Lower leg skin (tissue), 3 donors: Measurements from ENCODE around the gene CLASP1.

Experiments
- CTCF ChIP-seq, 3 donors: fragments of 450-650 bp; IDR thresholded peaks; one replicate each; pipeline ENCODE4 v1.5.1; 2016; ENCODE audit warnings: antibody characterized with exemption in 3 of 3, mild to moderate bottlenecking in 3 of 3, moderate library complexity in 2 of 3
- POLR2A ChIP-seq, 2 donors: fragments of 450-650 bp; IDR thresholded peaks; one replicate each; pipeline ENCODE4 v1.6.1; 2016 to 2017; ENCODE audit warnings: antibody characterized with exemption in 2 of 2, mild to moderate bottlenecking in 1 of 2, moderate library complexity in 1 of 2

- no peak for TF ChIP-seq CTCF (IDR thresholded peaks at IDR 0.05)
- no peak for TF ChIP-seq POLR2A (IDR thresholded peaks at IDR 0.05)
Observed at GRCh38 chr2:121529439-121530211, 119.6 kb downstream of the CLASP1 start.
